SK-N-SH (cell line): Measurements from ENCODE around the gene ARHGAP15. TPM values are rescaled to one million over a fixed set of nuclear protein-coding genes. Genes with fewer than 3 reads are reported as not detected.

Source experiments
- CTCF ChIA-PET: fragments of 300-600, 350-600 bp; formaldehyde crosslinking; extraction: SDS; loops from one replicate; lab custom pipeline; 2021; lab: Yijun Ruan, JAX
- POLR2A ChIA-PET: fragments of 350-600 bp; sonication (Branson Sonifier 250); formaldehyde crosslinking; extraction: SDS; loops from one replicate; lab custom pipeline; 2020; ENCODE audit warnings: antibody characterized with exemption, inconsistent platforms; lab: Yijun Ruan, JAX
- DNase-seq: peaks from one replicate; pipeline ENCODE4 v3.0.0; 2012
- H2AFZ ChIP-seq: fragments of 200-600 bp; sonication (generic); 2 replicates; pipeline ENCODE4 v1.8.1; 2016; ENCODE audit warnings: antibody characterized with exemption, mild to moderate bottlenecking, low read depth
- H3F3A ChIP-seq: fragments of 200-600 bp; sonication (generic); replicated peaks from 2 replicates; pipeline ENCODE3; 2016; ENCODE audit warnings: antibody characterized with exemption, mild to moderate bottlenecking; ENCODE audit not compliant: insufficient read depth
- H3K27ac ChIP-seq, 2 experiments: fragments of 200-500 bp in 1 of 2; fragments of 200-600 bp in 1 of 2; sonication (Bioruptor generic) in 1 of 2; sonication (generic), shearing (Covaris generic) in 1 of 2; 2 replicates each; pipeline versions ENCODE4 v1.5.1 to v1.6.1; 2014 to 2016; ENCODE audit warnings: low read depth in 2 of 2, inconsistent platforms in 1 of 2, low read length in 1 of 2, mild to moderate bottlenecking in 1 of 2, mixed read lengths in 1 of 2
- H3K27me3 ChIP-seq: fragments of 200-600 bp; sonication (generic), shearing (Covaris generic); 2 replicates; pipeline ENCODE4 v1.6.1; 2016; ENCODE audit warnings: mixed run types; ENCODE audit not compliant: insufficient read depth
- H3K36me3 ChIP-seq, 2 experiments: fragments of 200-500 bp in 1 of 2; fragments of 200-600 bp in 1 of 2; sonication (Bioruptor generic) in 1 of 2; sonication (generic) in 1 of 2; replicated peaks in 1 of 2; 2 replicates each; pipeline versions ENCODE3 to v1.5.1; 2014 to 2016; ENCODE audit warnings: low read length in 1 of 2, mild to moderate bottlenecking in 1 of 2; ENCODE audit not compliant: insufficient read depth in 2 of 2, control insufficient read depth in 1 of 2
- H3K4me1 ChIP-seq, 2 experiments: fragments of 200-500 bp in 1 of 2; fragments of 200-600 bp in 1 of 2; sonication (Bioruptor generic) in 1 of 2; sonication (generic), shearing (Covaris generic) in 1 of 2; 2 replicates each; pipeline versions ENCODE4 v1.5.1 to v1.6.1; 2014 to 2016; ENCODE audit warnings: low read depth in 1 of 2, low read length in 1 of 2, mixed run types in 1 of 2; ENCODE audit not compliant: insufficient read depth in 2 of 2, control insufficient read depth in 1 of 2
- H3K4me2 ChIP-seq: fragments of 200-600 bp; sonication (generic), shearing (Covaris generic); 2 replicates; pipeline ENCODE4 v1.6.1; 2017; ENCODE audit warnings: mixed run types
- H3K4me3 ChIP-seq, 2 experiments: fragments of 200-500 bp in 1 of 2; fragments of 200-600 bp in 1 of 2; sonication (Bioruptor generic) in 1 of 2; sonication (generic), shearing (Covaris generic) in 1 of 2; 2 replicates each; pipeline versions ENCODE4 v1.5.1 to v1.8.1; 2014 to 2016; ENCODE audit warnings: low read depth in 2 of 2, inconsistent platforms in 1 of 2, low read length in 1 of 2, mild to moderate bottlenecking in 1 of 2, mixed read lengths in 1 of 2, moderate library complexity in 1 of 2
- H3K79me2 ChIP-seq: fragments of 200-600 bp; sonication (generic); 2 replicates; pipeline ENCODE4 v1.8.1; 2017; ENCODE audit warnings: mild to moderate bottlenecking; ENCODE audit not compliant: insufficient read depth
- H3K9ac ChIP-seq: fragments of 200-600 bp; sonication (generic); 2 replicates; pipeline ENCODE4 v1.6.1; 2017; ENCODE audit warnings: mixed run types
- H3K9me2 ChIP-seq: fragments of 200-600 bp; sonication (generic); 2 replicates; pipeline ENCODE4 v1.6.1; 2017; ENCODE audit warnings: mixed run types
- H3K9me3 ChIP-seq: fragments of 200-600 bp; sonication (generic); 2 replicates; pipeline ENCODE4 v1.6.1; 2017; ENCODE audit warnings: mixed run types, mild to moderate bottlenecking, moderate library complexity
- H4K20me1 ChIP-seq: fragments of 200-600 bp; sonication (generic); 2 replicates; pipeline ENCODE4 v1.6.1; 2017; ENCODE audit warnings: mild to moderate bottlenecking, mixed run types; ENCODE audit not compliant: insufficient read depth
- CHD2 ChIP-seq: fragments of 150-350 bp; IDR thresholded peaks from 2 replicates; pipeline ENCODE4 v1.6.1; 2018; ENCODE audit warnings: low read length; ENCODE audit not compliant: partially characterized antibody
- CTCF ChIP-seq: fragments of 200-600 bp; sonication (generic); IDR thresholded peaks from 2 replicates; pipeline ENCODE4 v1.6.1; 2017; ENCODE audit warnings: antibody characterized with exemption, mild to moderate bottlenecking, moderate library complexity
- EP300 ChIP-seq, 2 experiments: IDR thresholded peaks; 2 replicates each; pipeline versions ENCODE4 v1.4.0 to v1.6.1; 2012; ENCODE audit warnings: borderline replicate concordance in 1 of 2, low read depth in 1 of 2, low read length in 1 of 2
- FOSL2 ChIP-seq: IDR thresholded peaks from 2 replicates; pipeline ENCODE4 v1.4.0; 2012; ENCODE audit warnings: low read depth, mild to moderate bottlenecking, moderate library complexity, borderline replicate concordance
- FOXJ3 ChIP-seq: sonication (generic); formaldehyde crosslinking; IDR thresholded peaks from 2 replicates; pipeline ENCODE4 v1.5.1; 2020; ENCODE audit warnings: mild to moderate bottlenecking, missing genetic modification reagents
- GABPA ChIP-seq: IDR thresholded peaks from 2 replicates; pipeline ENCODE4 v1.4.0; 2012; ENCODE audit warnings: low read depth, mild to moderate bottlenecking
- GATA2 ChIP-seq: sonication (generic); formaldehyde crosslinking; IDR thresholded peaks from 2 replicates; pipeline ENCODE4 v1.5.0; 2020; ENCODE audit warnings: mild to moderate bottlenecking, missing genetic modification reagents
- MAX ChIP-seq: IDR thresholded peaks from 2 replicates; pipeline ENCODE4 v1.4.0; 2012; ENCODE audit warnings: low read depth
- MEF2A ChIP-seq: IDR thresholded peaks from 2 replicates; pipeline ENCODE4 v1.4.0; 2012; ENCODE audit warnings: low read depth, borderline replicate concordance
- MXI1 ChIP-seq: IDR thresholded peaks from 2 replicates; pipeline ENCODE4 v1.6.1; 2012; ENCODE audit warnings: mild to moderate bottlenecking, low read depth, low read length, improper control_type of control experiment
- NFIC ChIP-seq: IDR thresholded peaks from 2 replicates; pipeline ENCODE4 v1.4.0; 2012; ENCODE audit warnings: borderline replicate concordance
- PBX3 ChIP-seq: IDR thresholded peaks from 2 replicates; pipeline ENCODE4; 2012
- POLR2AphosphoS5 ChIP-seq: IDR thresholded peaks from 2 replicates; pipeline ENCODE4 v1.6.1; 2012; ENCODE audit warnings: low read depth, low read length
- REST ChIP-seq: IDR thresholded peaks from 2 replicates; pipeline ENCODE4 v1.6.1; 2012; ENCODE audit warnings: mild to moderate bottlenecking, low read depth, low read length, moderate library complexity
- RFX5 ChIP-seq: IDR thresholded peaks from 2 replicates; pipeline ENCODE4 v1.6.1; 2012; ENCODE audit warnings: mild to moderate bottlenecking, improper control_type of control experiment, low read length
- RXRA ChIP-seq: IDR thresholded peaks from 2 replicates; pipeline ENCODE4 v1.4.0; 2012; ENCODE audit warnings: low read depth, mild to moderate bottlenecking, borderline replicate concordance
- SIN3A ChIP-seq: IDR thresholded peaks from 2 replicates; pipeline ENCODE4 v1.6.1; 2012; ENCODE audit warnings: low read depth, mild to moderate bottlenecking, low read length, moderate library complexity, borderline replicate concordance
- TCF12 ChIP-seq: IDR thresholded peaks from 2 replicates; pipeline ENCODE4 v1.4.0; 2012
- TEAD4 ChIP-seq: IDR thresholded peaks from 2 replicates; pipeline ENCODE4 v1.4.0; 2012; ENCODE audit warnings: mild to moderate bottlenecking, borderline replicate concordance; ENCODE audit not compliant: insufficient read depth
- ZBTB33 ChIP-seq: IDR thresholded peaks from 2 replicates; pipeline ENCODE4 v1.4.0; 2012; ENCODE audit warnings: low read depth, borderline replicate concordance
- WGBS: methylation state at CpG from one replicate; pipeline ENCODE4 v1.1.6; 2017; ENCODE audit warnings: low lambda C conversion rate; 5-methylcytosine and 5-hydroxymethylcytosine counted together
- polyA plus RNA-seq, 3 experiments: library from polyadenylated mRNA; depleted of rRNA; stranded (reverse); fragments of >200 nt; gene quantifications; 2 replicates each; pipeline ENCODE4 v1.2.3, GENCODE V29; 2012

The ARHGAP15 gene
- polyA plus RNA-seq, 1 of the 3 experiments (the other 2 are of a cell fraction) = not detected

GRCh38 chr2:143190431-143190830 is 61.2 kb downstream of the ARHGAP15 start:
- Histone ChIP-seq H3K4me3 (no peak overlapping the region), H3K9me2 (no peaks in the 10 kb centered on the region), H3K4me1 (no peaks in the 10 kb centered on the region; a peak in 1 of 4 replicates), H3F3A (no peaks in the 10 kb centered on the region), H3K9ac (no peak overlapping the region), H4K20me1 (no peaks in the 10 kb centered on the region), H3K4me2 (no peak overlapping the region), H3K36me3 (no peaks in the 10 kb centered on the region), H2AFZ (no peak overlapping the region), H3K27ac (no peak overlapping the region), H3K79me2 (no peaks in the 10 kb centered on the region), H3K9me3 (no peaks in the 10 kb centered on the region), H3K27me3 (no peaks in the 10 kb centered on the region)
- TF ChIP-seq GABPA = no peak
- no peak for TF ChIP-seq MEF2A
- no peak for TF ChIP-seq SIN3A
- no peak for TF ChIP-seq MAX
- TF ChIP-seq EP300 (IDR thresholded peaks at IDR 0.05; ENCODE audit: borderline replicate concordance in 1 of 2, low read depth in 1 of 2, low read length in 1 of 2) = no peak
- no peak for TF ChIP-seq RFX5
- no peak for TF ChIP-seq GATA2 (CRISPR knock-in tag)
- TF ChIP-seq PBX3 = no peak
- TF ChIP-seq NFIC = no peak
- no peak for TF ChIP-seq CHD2
- no peak for TF ChIP-seq CTCF
- no peak for TF ChIP-seq TCF12
- no peak for TF ChIP-seq FOSL2
- TF ChIP-seq FOXJ3 (CRISPR knock-in tag) = no peak
- TF ChIP-seq TEAD4 = no peak
- no peak for TF ChIP-seq ZBTB33
- TF ChIP-seq REST = no peak
- TF ChIP-seq POLR2AphosphoS5 = no peak
- TF ChIP-seq RXRA = no peak
- TF ChIP-seq MXI1 = no peak
- no peak for DNase-seq
- 32% methylated on average over 3 of the region's 3 CpGs for WGBS
- POLR2A ChIA-PET = no interaction called here
- CTCF ChIA-PET = interaction anchor here (1.2 to 3.2 kb wide), 2 partner anchors 19 to 68 kb away, joined by 3 to 10 read pairs; no protein-coding TSS in a partner anchor
